Stimulated activated naive CD8-positive, alpha-beta T cell treated with anti-CD3 and anti-CD28 coated beads, Interleukin-15, Interleukin-2, amounts not matched to agents 100 ng/mL and 50 ng/mL, for 24 hours (primary cell): ENCODE results near the gene GBA3.

ENCODE experiments used
- H3K27ac Mint-ChIP-seq: one replicate; pipeline ENCODE4 v1.8.0; 2021; ENCODE audit warnings: mild to moderate bottlenecking, mixed read lengths
- H3K27me3 Mint-ChIP-seq: one replicate; pipeline ENCODE4 v1.8.0; 2021; ENCODE audit warnings: mixed read lengths
- H3K36me3 Mint-ChIP-seq: one replicate; pipeline ENCODE4 v1.8.0; 2021; ENCODE audit warnings: low read depth, mixed read lengths
- H3K4me1 Mint-ChIP-seq: one replicate; pipeline ENCODE4 v1.8.0; 2021; ENCODE audit warnings: low read depth, mixed read lengths
- H3K4me3 Mint-ChIP-seq: one replicate; pipeline ENCODE4 v1.8.0; 2021; ENCODE audit warnings: mild to moderate bottlenecking, mixed read lengths
- H3K9me3 Mint-ChIP-seq: one replicate; pipeline ENCODE4 v1.8.0; 2021; ENCODE audit warnings: mixed read lengths

The GBA3 gene

DNA sequence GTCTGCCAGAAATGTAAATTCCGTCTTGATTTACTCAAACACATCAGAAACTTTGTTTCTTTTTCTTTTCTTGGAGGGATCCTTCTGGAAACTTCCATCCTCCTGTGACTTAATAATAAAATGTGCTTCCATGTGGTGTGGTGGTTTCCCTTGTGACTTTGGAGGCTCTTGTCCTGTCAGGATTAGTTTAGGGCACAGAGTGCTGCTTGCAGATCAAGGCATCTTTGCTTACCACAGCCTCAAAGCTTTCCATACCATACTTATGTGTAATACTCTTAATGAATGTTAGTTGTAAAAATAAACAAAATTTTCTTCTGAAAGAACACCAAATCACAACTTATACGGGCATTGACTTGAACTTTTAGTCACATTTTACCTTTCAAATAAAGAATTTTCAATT, 27.4 kb downstream of the GBA3 start:
- Mint-ChIP-seq H3K4me3 (no peak overlapping the region), H3K27ac (no peak overlapping the region), H3K27me3 (peaks cover 2% of the 10 kb centered on the region), H3K9me3 (peaks cover 7% of the 10 kb centered on the region), H3K4me1 (no peaks in the 10 kb centered on the region), H3K36me3 (no peaks in the 10 kb centered on the region)

DNA sequence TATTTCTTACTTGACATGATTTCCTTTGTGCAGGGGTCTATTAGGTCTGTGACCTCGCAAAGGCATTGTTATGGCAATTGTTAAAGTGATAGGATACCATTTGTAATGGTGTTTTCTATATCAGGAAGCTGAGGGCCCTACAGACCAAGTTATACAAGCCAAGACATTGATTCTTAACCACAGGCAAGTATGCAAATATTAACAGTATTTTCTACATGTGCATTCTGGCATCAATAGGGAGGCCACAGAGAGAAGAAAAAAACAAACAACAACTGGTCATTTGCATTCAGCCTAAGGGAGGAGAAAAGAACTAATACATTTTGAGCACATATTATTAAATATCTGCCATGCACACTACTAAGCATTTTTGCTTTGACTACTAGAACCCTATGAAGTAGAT, 28.5 kb downstream of the GBA3 start:
- Mint-ChIP-seq H3K4me1 (no peaks in the 10 kb centered on the region), H3K9me3 (peaks cover 11% of the 10 kb centered on the region), H3K27ac (no peak overlapping the region), H3K36me3 (no peaks in the 10 kb centered on the region), H3K27me3 (peaks cover 5% of the 10 kb centered on the region), H3K4me3 (no peak overlapping the region)

DNA sequence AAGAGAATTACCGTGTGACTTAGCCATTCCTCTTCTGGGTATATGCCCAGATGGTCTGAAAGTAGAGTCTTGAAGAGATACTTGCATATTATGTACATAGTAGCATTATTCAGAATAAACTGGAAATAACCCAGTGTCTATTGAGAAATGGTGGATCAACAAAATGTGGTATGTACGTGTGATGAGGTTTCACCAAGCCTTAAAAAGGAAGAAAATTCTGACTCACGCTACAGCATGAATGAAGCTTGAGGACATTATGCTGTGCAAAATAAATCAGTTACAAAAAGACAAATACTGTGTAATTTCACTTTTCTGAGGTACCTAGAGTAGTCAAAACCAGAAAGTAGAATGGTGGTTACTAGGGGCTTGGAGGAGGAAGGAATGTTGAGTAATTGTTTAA, 37.3 kb downstream of the GBA3 start:
- no peak overlapping the region for H3K27ac Mint-ChIP-seq
- no peaks in the 10 kb centered on the region for H3K4me1 Mint-ChIP-seq
- H3K36me3 Mint-ChIP-seq: no peaks in the 10 kb centered on the region
- H3K9me3 Mint-ChIP-seq: peaks cover 5% of the 10 kb centered on the region
- no peak overlapping the region for H3K4me3 Mint-ChIP-seq
- H3K27me3 Mint-ChIP-seq: peaks cover 11% of the 10 kb centered on the region

GRCh38 chr4:22733816-22734215, 41.1 kb downstream of the GBA3 start:
- Mint-ChIP-seq H3K36me3 (no peaks in the 10 kb centered on the region), H3K27me3 (peaks cover 3% of the 10 kb centered on the region)

DNA sequence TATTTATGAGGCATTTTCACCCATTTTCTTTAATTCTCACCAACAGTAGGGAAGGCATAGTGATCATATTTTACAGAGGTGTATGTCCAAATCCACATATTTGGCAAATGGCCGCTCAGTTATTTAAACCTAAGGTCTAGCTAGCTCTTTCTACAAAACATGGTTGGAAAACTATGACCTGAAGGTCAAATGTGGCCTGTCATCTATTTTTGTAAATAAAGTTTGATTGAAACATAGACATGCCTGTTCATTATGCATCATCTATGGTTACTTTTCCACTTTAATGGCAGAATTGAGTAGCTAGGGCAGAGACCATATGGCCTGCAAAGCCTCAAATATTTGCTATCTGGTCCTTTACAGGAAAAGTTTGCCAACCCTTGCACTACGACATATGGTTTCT, 44.2 kb downstream of the GBA3 start:
- peaks cover 3% of the 10 kb centered on the region for H3K27me3 Mint-ChIP-seq
- no peaks in the 10 kb centered on the region for H3K4me1 Mint-ChIP-seq
- H3K36me3 Mint-ChIP-seq: no peaks in the 10 kb centered on the region
- no peak overlapping the region for H3K27ac Mint-ChIP-seq
- no peaks in the 10 kb centered on the region for H3K9me3 Mint-ChIP-seq
- no peak overlapping the region for H3K4me3 Mint-ChIP-seq

More at GRCh38 chr4:22733816-22734215, 41.1 kb downstream of the GBA3 start:
- no peak overlapping the region for H3K4me3 Mint-ChIP-seq
- H3K27ac Mint-ChIP-seq: no peak overlapping the region
- H3K4me1 Mint-ChIP-seq: no peaks in the 10 kb centered on the region
- no peaks in the 10 kb centered on the region for H3K9me3 Mint-ChIP-seq

DNA sequence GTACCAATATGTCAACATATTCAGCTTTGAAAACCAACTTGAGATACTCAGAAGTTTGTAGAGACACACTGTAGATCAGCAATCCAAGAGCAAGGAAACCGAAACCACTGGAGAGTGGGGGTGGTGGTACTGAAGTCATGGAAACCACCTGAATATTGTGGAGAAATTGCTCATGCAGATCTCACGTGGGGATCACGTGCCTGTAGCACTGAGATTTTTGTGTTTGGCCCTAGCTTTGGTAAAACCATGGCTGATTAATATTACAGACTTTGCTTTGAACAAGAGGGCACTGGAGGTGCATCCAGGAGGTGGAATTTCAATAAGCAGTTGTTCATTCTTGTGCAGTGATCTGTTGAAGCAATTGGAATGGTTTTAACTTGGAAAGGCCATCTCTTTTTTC, 47.2 kb downstream of the GBA3 start:
- H3K27ac Mint-ChIP-seq: no peak overlapping the region
- no peaks in the 10 kb centered on the region for H3K4me1 Mint-ChIP-seq
- H3K4me3 Mint-ChIP-seq: no peak overlapping the region
- peaks cover 3% of the 10 kb centered on the region for H3K9me3 Mint-ChIP-seq
- no peaks in the 10 kb centered on the region for H3K27me3 Mint-ChIP-seq
- H3K36me3 Mint-ChIP-seq: no peaks in the 10 kb centered on the region

DNA sequence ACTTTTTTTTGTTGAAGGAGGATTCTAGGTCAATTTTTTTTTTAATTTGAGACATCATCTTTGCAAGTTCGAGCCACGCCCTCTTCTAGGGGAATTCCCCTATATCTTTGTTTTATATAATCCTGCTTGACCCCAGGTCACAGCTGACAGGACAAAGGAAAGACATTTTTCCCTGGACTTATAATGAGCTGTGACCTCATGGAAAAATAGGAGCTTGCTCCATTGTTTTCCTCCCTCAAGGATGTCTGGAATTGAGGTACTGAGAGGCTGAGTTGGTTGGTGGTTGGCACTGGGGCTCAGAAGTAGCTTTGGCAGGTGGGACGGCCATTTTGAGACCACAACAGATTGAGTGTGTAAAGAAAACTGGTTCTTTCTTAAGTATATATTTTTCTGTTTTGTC, 49.0 kb downstream of the GBA3 start:
- H3K4me3 Mint-ChIP-seq: no peak overlapping the region
- H3K27me3 Mint-ChIP-seq: no peaks in the 10 kb centered on the region
- H3K9me3 Mint-ChIP-seq: peaks cover 3% of the 10 kb centered on the region
- no peak overlapping the region for H3K27ac Mint-ChIP-seq
- no peaks in the 10 kb centered on the region for H3K4me1 Mint-ChIP-seq
- H3K36me3 Mint-ChIP-seq: no peaks in the 10 kb centered on the region

DNA sequence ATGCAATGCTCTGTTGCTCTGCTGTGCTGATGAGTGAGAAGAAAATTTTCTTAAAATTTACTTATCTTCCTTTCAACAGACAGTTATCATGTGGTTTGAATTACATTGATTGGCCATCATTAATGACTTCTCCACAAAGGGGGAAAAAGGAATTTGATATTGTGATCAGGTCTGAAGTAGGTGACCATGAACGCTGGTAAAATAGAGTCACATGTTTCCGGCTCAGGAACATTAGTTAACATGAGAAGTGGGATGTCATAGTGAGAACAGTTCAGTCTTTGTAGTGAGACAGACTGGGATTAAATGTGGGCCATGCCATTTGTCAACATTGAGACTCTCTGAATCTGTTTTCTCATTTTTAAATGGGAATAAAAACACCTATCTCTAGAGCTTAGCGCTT, 50.6 kb downstream of the GBA3 start:
- no peaks in the 10 kb centered on the region for H3K36me3 Mint-ChIP-seq

GRCh38 chr4:22744478-22745062, 51.8 kb downstream of the GBA3 start:
- Mint-ChIP-seq H3K27me3 (peaks cover 4% of the 10 kb centered on the region), H3K9me3 (peaks cover 3% of the 10 kb centered on the region), H3K4me3 (no peak overlapping the region), H3K36me3 (no peaks in the 10 kb centered on the region), H3K4me1 (no peaks in the 10 kb centered on the region), H3K27ac (no peak overlapping the region)

More for the DNA sequence above, 50.6 kb downstream of the GBA3 start:
- Mint-ChIP-seq H3K4me1 (no peaks in the 10 kb centered on the region), H3K27ac (no peak overlapping the region), H3K9me3 (peaks cover 3% of the 10 kb centered on the region), H3K27me3 (no peaks in the 10 kb centered on the region), H3K4me3 (no peak overlapping the region)

GRCh38 chr4:22745234-22745633, 52.5 kb downstream of the GBA3 start:
- no peaks in the 10 kb centered on the region for H3K36me3 Mint-ChIP-seq
- peaks cover 4% of the 10 kb centered on the region for H3K27me3 Mint-ChIP-seq
- H3K9me3 Mint-ChIP-seq: peaks cover 3% of the 10 kb centered on the region
- H3K4me3 Mint-ChIP-seq: no peak overlapping the region
- H3K4me1 Mint-ChIP-seq: no peaks in the 10 kb centered on the region
- H3K27ac Mint-ChIP-seq: no peak overlapping the region

DNA sequence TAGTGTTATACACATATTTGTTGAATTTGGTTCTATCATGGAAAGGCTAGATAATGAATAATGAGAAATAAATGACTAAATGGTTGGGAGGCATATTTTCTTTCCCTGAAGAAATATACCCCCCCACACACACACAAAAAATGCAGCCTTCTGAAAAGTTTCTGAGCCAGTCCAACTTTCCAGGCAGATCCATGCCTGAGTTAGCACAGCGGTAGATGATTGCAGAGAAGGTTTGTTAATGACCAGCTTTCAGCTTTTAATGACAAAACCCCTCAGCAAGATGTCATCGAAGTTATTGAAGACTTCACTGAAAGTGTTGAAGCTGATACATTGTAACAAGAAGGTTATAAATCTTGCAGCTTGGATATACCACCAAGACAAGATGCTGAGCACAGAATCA, 61.4 kb downstream of the GBA3 start:
- H3K36me3 Mint-ChIP-seq: no peaks in the 10 kb centered on the region
- peaks cover under 1% of the 10 kb centered on the region for H3K27me3 Mint-ChIP-seq
- no peak overlapping the region for H3K27ac Mint-ChIP-seq
- H3K4me1 Mint-ChIP-seq: no peaks in the 10 kb centered on the region
- H3K9me3 Mint-ChIP-seq: no peaks in the 10 kb centered on the region
- H3K4me3 Mint-ChIP-seq: no peak overlapping the region

- Mint-ChIP-seq H3K4me3 (no peak overlapping the region), H3K36me3 (no peaks in the 10 kb centered on the region), H3K9me3 (peaks cover 11% of the 10 kb centered on the region), H3K4me1 (peaks cover 13% of the 10 kb centered on the region), H3K27me3 (no peaks in the 10 kb centered on the region), H3K27ac (no peak overlapping the region)
Observed at GRCh38 chr4:22762548-22762947, 69.8 kb downstream of the GBA3 start.

- Mint-ChIP-seq H3K4me1 (peaks cover 13% of the 10 kb centered on the region), H3K27ac (no peak overlapping the region)
Observed at GRCh38 chr4:22764183-22764582, 71.4 kb downstream of the GBA3 start.

GRCh38 chr4:22766068-22766467, 73.3 kb downstream of the GBA3 start:
- no peak overlapping the region for H3K27ac Mint-ChIP-seq
- H3K4me3 Mint-ChIP-seq: no peak overlapping the region
- H3K4me1 Mint-ChIP-seq: peaks cover 13% of the 10 kb centered on the region
- no peaks in the 10 kb centered on the region for H3K27me3 Mint-ChIP-seq
- H3K9me3 Mint-ChIP-seq: peaks cover 22% of the 10 kb centered on the region
- H3K36me3 Mint-ChIP-seq: no peaks in the 10 kb centered on the region

More at GRCh38 chr4:22764183-22764582, 71.4 kb downstream of the GBA3 start:
- Mint-ChIP-seq H3K9me3 (peaks cover 11% of the 10 kb centered on the region), H3K4me3 (no peak overlapping the region), H3K27me3 (no peaks in the 10 kb centered on the region), H3K36me3 (no peaks in the 10 kb centered on the region)

GRCh38 chr4:22778547-22779163, 85.9 kb downstream of the GBA3 start:
- H3K9me3 Mint-ChIP-seq: peaks cover 11% of the 10 kb centered on the region
- H3K27ac Mint-ChIP-seq: no peak overlapping the region
- H3K36me3 Mint-ChIP-seq: no peaks in the 10 kb centered on the region
- H3K4me3 Mint-ChIP-seq: no peak overlapping the region
- H3K4me1 Mint-ChIP-seq: no peaks in the 10 kb centered on the region
- H3K27me3 Mint-ChIP-seq: no peaks in the 10 kb centered on the region

DNA sequence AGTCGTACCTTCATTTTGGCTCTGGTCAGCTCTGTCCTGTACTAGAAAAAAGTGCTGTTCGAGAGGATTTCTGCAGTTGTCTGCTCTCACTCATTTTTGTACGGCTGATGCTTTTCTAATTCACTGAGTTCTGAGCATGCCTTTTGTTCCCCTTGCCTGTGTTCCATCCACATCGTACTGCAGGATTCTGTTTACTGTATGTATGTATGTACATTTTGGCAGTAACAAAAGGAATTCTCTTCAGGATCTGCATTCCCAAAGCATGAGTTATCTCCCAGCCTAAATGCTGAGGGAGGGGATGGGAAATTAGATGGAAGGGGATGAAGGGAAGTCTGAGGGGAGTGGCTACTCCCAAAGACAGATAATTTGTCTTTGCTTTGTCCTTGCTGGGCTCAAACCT, 87.6 kb downstream of the GBA3 start:
- no peaks in the 10 kb centered on the region for H3K36me3 Mint-ChIP-seq
- no peak overlapping the region for H3K27ac Mint-ChIP-seq

More for the DNA sequence above, 87.6 kb downstream of the GBA3 start:
- no peak overlapping the region for H3K4me3 Mint-ChIP-seq
- H3K9me3 Mint-ChIP-seq: peaks cover 9% of the 10 kb centered on the region
- no peaks in the 10 kb centered on the region for H3K4me1 Mint-ChIP-seq
- no peaks in the 10 kb centered on the region for H3K27me3 Mint-ChIP-seq
